ENCODE measurements around the gene WDHD1. TPM values are rescaled to one million over a fixed set of nuclear protein-coding genes. Genes with fewer than 3 reads are reported as not detected.

WDHD1 gene
- total and polyA plus RNA-seq, 2 of the 8 experiments (the other 6 are each of a cell fraction or from before 2014, with no cell fraction given) = 17.8 to 87.9 TPM

DNA sequence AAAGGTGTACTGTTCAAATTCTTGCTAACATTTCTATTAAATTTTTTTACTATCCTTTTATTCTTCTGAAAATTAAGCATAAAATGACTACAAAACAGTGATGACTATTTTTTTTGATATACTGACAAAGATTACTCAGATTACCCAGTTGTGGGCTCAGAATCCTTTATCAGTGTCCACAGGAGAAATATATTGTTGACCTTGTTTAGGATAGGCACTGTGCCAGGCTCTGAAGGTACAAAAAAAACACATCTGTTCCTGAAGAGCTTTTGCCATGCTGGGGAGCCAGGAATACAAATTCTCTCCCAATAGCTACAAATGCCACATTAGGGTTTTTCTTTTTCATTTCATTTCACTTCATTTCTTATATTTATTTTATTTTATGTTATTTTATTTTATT, 97.3 kb downstream of the WDHD1 start:
- Histone ChIP-seq H2BK5ac (ENCODE audit: low read depth, low read length) (no peak overlapping the region), H3K27ac (ENCODE audit: low read depth, low read length) (no peak overlapping the region), H4K5ac (ENCODE audit: insufficient read length, low read depth, low read length) (no peak overlapping the region), H3K9ac (replicated peaks in 1 of 4; ENCODE audit: extremely low read depth in 1 of 4, low read depth in 3 of 4, low read length in 3 of 4) (no peak overlapping the region), H2BK12ac (ENCODE audit: low read depth, low read length) (no peak overlapping the region), H3K4me3 (ENCODE audit: extremely low read depth in 1 of 4, insufficient read depth in 2 of 4, low read depth in 3 of 4, low read length in 4 of 4) (no peak overlapping the region), H2BK15ac (ENCODE audit: low read length) (no peak overlapping the region), H2AK5ac (ENCODE audit: low read depth, low read length) (no peak overlapping the region), H3K4ac (replicated peaks; ENCODE audit: insufficient read length, low read depth, low read length) (no peak overlapping the region), H3K9me3 (ENCODE audit: insufficient read depth in 2 of 2, low read depth in 1 of 2, low read length in 1 of 2) (no peaks in the 10 kb centered on the region), H2BK20ac (ENCODE audit: low read length) (no peak overlapping the region), H3K79me2 (ENCODE audit: control insufficient read depth in 1 of 2, insufficient read depth in 2 of 2, low read length in 2 of 2) (no peaks in the 10 kb centered on the region), H3K4me1 (replicated peaks in 1 of 4; ENCODE audit: control insufficient read depth in 3 of 4, insufficient read depth in 4 of 4, low read length in 3 of 4) (no peaks in the 10 kb centered on the region), H3K14ac (ENCODE audit: insufficient read length) (no peak overlapping the region), H3K23ac (ENCODE audit: insufficient read length) (no peak overlapping the region), H4K20me1 (replicated peaks in 1 of 2; ENCODE audit: control insufficient read depth in 1 of 2, insufficient read depth in 2 of 2, low read length in 2 of 2) (no peaks in the 10 kb centered on the region), H3K18ac (ENCODE audit: extremely low read depth, low read length) (no peak overlapping the region), H3K4me2 (ENCODE audit: insufficient read depth in 1 of 2, low read depth in 2 of 2, low read length in 2 of 2) (no peak overlapping the region), H3K79me1 (ENCODE audit: low read depth, low read length) (no peaks in the 10 kb centered on the region), H2AFZ (ENCODE audit: low read length) (no peak overlapping the region), H3K23me2 (ENCODE audit: low read depth, low read length) (no peaks in the 10 kb centered on the region), H2BK120ac (replicated peaks; ENCODE audit: low read depth, low read length) (no peak overlapping the region), H4K91ac (replicated peaks; ENCODE audit: insufficient read length, low read length) (no peak overlapping the region), H4K8ac (ENCODE audit: extremely low read depth, insufficient read depth, low read length) (no peak overlapping the region), H3K56ac (replicated peaks; ENCODE audit: insufficient read length, low read depth, low read length) (no peak overlapping the region), H3K36me3 (ENCODE audit: control insufficient read depth in 2 of 4, insufficient read depth in 4 of 4, low read length in 3 of 4) (no peaks in the 10 kb centered on the region), H3K27me3 (replicated peaks in 1 of 4; ENCODE audit: control insufficient read depth in 3 of 4, extremely low read depth in 1 of 4, insufficient read depth in 3 of 4, low read length in 3 of 4) (no peaks in the 10 kb centered on the region)
- no peak for FAIRE-seq
- TF ChIP-seq ASH2L (IDR thresholded peaks at IDR 0.05; ENCODE audit: low read length) = no peak
- TF ChIP-seq, protein P1, sequence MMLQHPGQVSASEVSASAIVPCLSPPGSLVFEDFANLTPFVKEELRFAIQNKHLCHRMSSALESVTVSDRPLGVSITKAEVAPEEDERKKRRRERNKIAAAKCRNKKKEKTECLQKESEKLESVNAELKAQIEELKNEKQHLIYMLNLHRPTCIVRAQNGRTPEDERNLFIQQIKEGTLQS (IDR thresholded peaks at IDR 0.05; ENCODE audit: insufficient read depth, low read depth, low read length) = no peak
- no peak for TF ChIP-seq CREB1 (IDR thresholded peaks at IDR 0.05)
- TF ChIP-seq CEBPB (IDR thresholded peaks at IDR 0.05; ENCODE audit: low read depth, low read length) = no peak
- TF ChIP-seq CBX8 (IDR thresholded peaks at IDR 0.05; ENCODE audit: borderline replicate concordance, low read depth, low read length) = no peak
- TF ChIP-seq SIRT6 (IDR thresholded peaks at IDR 0.05; ENCODE audit: low read length) = no peak
- TF ChIP-seq EZH2 (IDR thresholded peaks at IDR 0.05; ENCODE audit: low read depth, low read length, severe bottlenecking) = no peak
- TF ChIP-seq, protein P2, sequence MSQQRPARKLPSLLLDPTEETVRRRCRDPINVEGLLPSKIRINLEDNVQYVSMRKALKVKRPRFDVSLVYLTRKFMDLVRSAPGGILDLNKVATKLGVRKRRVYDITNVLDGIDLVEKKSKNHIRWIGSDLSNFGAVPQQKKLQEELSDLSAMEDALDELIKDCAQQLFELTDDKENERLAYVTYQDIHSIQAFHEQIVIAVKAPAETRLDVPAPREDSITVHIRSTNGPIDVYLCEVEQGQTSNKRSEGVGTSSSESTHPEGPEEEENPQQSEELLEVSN (IDR thresholded peaks at IDR 0.05) = no peak
- no peak for TF ChIP-seq JUN (IDR thresholded peaks at IDR 0.05; ENCODE audit: low read depth, low read length)
- no peak for TF ChIP-seq JUND (IDR thresholded peaks at IDR 0.05; ENCODE audit: low read length)
- no peak for TF ChIP-seq ZNF274 (IDR thresholded peaks at IDR 0.05; ENCODE audit: borderline replicate concordance, extremely low read depth, low read length)
- TF ChIP-seq GTF2F1 (IDR thresholded peaks at IDR 0.05; ENCODE audit: borderline replicate concordance, low read depth, low read length) = no peak
- CTCF ChIA-PET (ENCODE audit: partially characterized antibody) = interaction anchor here (1.4 kb wide), 1 partner anchor 155 kb away, joined by 6 read pairs; no protein-coding TSS in a partner anchor
- no peak for DNase-seq (ENCODE audit: low read depth in 1 of 2, low spot score in 2 of 2)
- POLR2A ChIA-PET (ENCODE audit: partially characterized antibody) = no interaction called here

Data from H1 (cell line).